CD4-positive, alpha-beta T cell treated with Interleukin-4 for 4 hours (primary cell): ENCODE measurements around the gene LARP4B.

Experiments
- DNase-seq: peaks from one replicate; pipeline ENCODE4 v3.0.0-alpha.2; 2020

Gene LARP4B

GRCh38 chr10:931326-932318 lies at the start of gene LARP4B:
TSS of gene LARP4B (minus strand) at chr10:931705. CDS start at chr10:885721, 45,984 bp downstream.
- DNase-seq = peak; percentile 98

- DNase-seq = no peak
These were observed 49.1 kb upstream of the LARP4B start for GRCh38 chr10:980468-981093.

- no peak for DNase-seq
These were observed 47.4 kb upstream of the LARP4B start for GRCh38 chr10:978826-979421.

DNA sequence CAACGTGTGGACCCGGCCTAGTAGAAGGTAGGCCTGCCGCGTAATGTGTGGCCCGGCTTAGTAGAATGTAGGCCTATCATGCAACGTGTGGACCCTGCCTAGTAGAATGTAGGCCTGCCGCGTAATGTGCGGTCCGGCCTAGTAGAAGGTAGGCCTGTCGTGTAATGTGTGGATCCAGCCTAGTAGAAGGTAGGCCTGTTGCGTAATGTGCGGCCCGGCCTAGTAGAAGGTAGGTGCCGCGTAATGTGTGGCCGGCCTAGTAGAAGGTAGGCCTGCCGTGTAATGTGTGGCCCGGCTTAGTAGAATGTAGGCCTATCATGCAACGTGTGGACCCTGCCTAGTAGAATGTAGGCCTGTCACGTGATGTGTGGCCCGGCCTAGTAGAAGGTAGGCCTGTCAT lies 44.8 kb upstream of the LARP4B start:
- DNase-seq = no peak

DNA sequence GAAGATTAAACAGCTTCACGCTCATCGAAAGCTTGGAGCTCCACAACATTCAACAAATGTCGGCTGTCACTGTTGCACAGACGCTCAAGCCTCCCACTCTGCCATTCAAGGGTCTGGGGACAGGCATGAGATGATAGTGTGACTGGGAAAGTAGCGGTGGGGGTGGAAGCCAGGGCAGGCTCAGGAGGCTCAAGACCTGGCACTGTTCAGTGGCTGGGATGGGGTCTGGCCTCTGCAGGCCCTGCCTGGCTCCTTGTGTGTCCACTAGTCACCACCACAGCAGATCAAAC lies 43.2 kb upstream of the LARP4B start:
- DNase-seq = no peak

- DNase-seq = no peak
These were observed 42.7 kb upstream of the LARP4B start for GRCh38 chr10:974038-974784.

DNA sequence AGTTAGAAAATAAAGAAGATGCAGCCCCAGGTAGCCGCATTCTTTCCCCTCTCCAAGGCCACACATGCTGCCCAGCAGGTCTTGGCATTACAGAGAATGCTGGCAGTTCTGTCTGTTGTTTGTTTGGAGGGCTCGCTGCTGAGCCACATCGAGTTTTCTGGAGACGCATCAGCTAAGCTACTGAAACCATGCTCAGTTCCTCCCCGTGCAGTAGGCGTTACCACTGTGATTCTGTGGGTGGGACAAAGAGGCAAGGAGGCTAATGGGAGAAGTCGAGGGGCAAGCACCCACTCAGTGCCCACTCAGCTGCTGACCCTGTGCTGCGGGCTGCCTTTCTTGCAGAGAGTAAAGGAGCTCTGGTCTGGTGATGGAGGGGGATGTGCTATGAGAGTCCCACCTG lies 41.3 kb upstream of the LARP4B start:
- no peak for DNase-seq

DNA sequence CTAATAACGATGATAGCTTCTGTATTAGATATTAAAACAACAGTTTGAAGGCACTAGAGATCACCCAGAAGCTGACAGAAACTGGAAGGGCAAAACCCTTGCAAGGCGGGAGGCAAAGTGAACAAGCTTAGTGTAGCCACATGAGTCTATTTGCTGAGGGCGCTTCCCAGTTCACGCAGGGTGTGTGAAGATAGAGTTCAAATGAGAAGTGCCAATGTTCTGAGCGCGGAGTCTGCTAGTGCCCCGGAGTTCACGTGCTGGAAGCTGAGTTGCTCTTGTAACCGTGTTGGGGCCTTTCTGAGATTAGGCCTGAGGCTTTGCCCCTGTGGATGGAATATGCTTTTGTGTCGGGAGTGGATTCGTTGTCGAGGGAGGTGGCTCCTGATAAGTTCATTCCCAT lies 40.1 kb upstream of the LARP4B start:
- no peak for DNase-seq

DNA sequence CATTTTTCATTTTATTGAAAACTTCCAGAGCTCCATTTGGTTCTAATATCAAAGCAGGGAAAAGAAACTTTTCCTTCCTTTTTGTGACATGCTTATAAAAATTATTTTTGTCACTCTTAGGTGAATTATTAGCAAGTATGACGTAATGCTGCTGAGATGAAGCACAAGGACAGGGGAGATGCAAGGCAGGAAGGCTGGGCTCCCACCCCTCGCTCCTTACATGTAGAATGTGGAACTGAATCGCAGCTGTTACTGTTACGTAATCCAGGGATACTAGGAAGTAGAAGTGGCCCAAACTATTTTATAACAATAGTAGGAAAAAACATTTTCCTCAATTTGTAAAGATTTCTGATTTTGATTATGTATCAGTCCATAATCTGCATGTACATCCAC lies 39.6 kb upstream of the LARP4B start:
- DNase-seq = no peak

GRCh38 chr10:970311-971149 lies 39.0 kb upstream of the LARP4B start:
- DNase-seq = no peak

DNA sequence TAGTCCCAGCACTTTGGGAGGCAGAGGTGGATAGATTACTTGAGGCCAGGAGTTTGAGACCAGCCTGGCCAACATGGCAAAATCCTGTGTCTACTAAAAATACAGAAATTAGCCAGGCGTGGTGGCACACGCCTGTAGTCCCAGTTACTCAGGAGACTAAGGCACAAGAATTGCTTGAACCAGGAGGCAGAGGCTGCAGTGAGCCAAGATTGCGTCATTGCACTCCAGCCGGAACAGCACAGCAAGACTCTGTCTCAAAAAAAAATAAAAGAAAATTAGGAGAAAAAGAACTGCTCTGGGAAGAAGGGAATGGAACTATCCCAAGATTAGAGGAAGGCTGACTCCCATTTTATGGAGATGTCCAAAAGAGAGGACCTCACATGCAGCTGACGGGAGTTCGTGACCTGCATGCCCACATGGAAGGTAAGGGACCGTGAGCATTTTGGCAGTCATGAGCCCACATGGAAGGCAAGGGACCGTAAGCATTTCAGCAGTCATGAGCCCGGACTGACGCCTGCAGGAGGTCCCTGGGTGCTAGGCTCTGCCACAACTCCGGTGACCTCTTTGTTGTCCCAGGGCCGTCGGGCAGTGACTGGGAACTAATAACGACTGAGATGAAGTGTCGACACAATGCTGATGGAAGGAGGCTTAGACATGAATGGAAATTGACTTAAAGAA lies 38.1 kb upstream of the LARP4B start:
- DNase-seq = no peak

DNA sequence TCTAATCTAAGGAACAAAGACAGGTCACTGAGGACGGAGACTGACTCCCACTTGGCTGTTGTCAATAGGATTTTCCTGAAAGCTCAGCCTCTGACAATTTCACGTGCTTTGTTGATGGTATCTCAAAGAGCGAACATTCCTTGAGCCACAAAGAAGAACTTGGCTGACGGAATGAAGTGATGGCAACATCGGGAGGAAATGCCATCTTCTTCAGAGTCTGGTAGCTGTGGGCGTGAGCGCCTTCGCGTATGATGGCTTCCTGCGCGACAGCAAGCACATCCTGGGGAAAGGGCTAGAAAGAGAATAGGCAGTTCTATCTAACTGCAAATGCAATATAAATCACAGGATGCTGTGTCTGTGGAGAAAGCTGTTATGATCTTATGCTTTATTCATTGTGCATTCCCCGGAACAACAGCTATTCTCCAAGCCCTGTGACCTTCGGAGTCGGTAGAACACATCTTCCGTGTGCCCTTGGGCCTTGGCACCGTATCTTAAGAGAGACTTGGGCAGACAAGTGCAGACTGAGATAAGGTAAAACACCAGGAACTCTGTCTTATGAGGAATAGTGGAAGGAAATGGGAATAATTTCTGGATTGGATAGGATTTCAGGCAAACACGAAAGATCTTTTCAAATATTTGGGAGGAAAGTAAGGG lies 37.2 kb upstream of the LARP4B start:
- DNase-seq = no peak

DNA sequence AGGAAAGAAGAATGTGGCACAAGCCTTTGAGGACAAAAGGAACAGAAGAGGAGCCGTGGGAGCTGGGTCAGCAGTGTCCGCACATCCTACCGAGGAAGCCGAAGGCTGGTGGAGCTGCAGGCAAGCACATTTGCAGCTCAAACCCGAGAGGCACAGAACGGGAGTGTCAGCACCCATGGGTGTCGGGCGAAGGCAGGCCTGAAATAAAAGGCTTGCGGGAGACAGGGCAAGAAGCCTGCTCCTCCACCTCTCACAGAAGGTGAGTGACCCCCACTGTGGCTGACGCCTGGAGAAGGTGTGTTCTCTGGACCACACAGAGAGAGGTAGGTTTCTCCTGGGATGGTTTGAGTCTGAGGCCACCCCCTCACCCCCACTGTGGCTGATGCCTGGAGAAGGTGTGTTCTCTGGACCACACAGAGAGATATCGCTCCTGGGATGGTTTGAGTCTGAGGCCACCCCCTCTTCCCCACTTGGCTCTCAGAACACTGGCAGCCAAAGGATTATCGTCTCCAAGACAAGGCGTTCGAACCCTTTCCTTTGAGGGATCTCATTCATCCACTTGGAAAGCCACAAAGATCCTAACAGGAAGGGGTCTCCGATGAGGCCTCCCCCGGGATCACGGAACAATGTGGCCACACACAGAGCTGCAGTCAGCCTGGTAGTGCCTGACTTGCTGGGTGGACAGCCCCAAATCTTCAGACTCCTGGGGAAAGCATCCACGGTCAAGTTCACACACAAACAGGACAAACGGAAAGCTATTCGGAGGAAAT lies 35.1 kb upstream of the LARP4B start:
- no peak for DNase-seq

DNA sequence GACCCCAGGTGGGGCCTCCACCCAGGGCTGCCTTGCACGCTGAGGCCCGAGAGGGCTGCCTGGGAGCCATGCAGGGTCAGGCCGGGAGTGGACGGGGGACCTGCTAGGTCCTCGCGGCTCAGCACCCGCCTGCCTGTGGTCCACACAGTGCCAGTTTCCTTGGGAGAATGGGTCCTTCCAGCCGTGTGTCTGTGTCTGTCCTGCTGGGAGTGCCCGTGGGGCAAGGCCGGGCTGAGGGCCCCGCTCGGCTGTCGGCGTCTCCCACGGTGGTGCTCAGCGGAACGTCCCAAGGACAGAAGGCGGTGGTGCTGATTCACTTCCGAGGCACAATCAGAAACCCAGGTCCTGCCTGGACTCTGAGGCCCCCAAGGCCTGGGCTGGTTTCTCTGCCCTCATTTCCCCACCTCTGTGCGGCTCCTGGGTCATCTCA lies 33.5 kb upstream of the LARP4B start:
- no peak for DNase-seq

GRCh38 chr10:964321-964987 lies 32.9 kb upstream of the LARP4B start:
- no peak for DNase-seq

DNA sequence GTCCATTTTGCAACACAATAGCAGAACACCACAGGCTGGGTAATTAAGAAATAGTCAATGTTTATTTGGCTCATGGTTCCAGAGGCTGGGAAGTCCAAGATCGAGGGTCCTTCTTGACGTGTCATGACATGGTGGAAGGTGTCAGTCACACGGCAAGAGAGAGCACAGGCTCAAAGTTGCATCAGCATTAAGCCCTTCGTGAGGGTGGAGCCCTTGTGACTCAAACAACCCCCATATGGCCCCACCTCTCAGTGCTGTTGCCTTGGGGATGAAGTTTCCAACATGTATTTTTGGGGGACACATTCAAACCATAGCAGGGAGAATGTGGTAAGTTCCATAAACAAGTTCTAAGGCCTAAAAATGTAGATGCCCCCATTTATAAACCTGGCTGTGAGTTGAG lies 32.1 kb upstream of the LARP4B start:
- DNase-seq = no peak

- no peak for DNase-seq
These were observed 31.7 kb upstream of the LARP4B start for GRCh38 chr10:963186-963585.

DNA sequence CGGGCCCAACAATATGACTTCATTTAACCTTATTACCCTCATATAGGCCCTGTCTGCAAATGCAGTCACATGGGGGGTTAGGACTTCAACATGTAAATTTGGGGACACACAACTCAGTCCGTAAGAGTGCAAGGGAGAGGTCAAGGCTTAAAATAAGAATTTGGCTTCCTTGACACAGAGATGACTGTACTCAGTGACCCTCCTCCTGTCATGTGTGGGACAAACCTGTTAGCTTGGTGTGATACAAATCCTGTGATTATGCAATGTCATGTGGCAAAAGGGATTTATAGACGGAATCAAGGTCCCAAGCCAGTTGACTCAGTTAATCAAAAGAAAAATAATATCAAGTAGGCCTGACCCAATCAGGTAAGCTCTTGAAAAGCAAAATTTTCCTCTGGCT lies 30.8 kb upstream of the LARP4B start:
- DNase-seq = no peak

GRCh38 chr10:958856-959255 lies 27.4 kb upstream of the LARP4B start:
- no peak for DNase-seq

GRCh38 chr10:958106-958505 lies 26.6 kb upstream of the LARP4B start:
- no peak for DNase-seq
